Retinal pigment epithelial cell (primary cell): ENCODE results near the gene ADARB2.

Source experiments
- DNase-seq: peaks from one replicate; pipeline ENCODE4 v3.0.0-alpha.2; 2010; ENCODE audit warnings: low read depth
- H3K4me3 ChIP-seq: 2 replicates; pipeline ENCODE4 v1.5.1; 2011; ENCODE audit warnings: mild to moderate bottlenecking, low read length, control low read depth, moderate library complexity
- CTCF ChIP-seq: conservative IDR thresholded peaks from 2 replicates; pipeline ENCODE4 v1.5.1; 2011; ENCODE audit warnings: low read depth, low read length, control low read depth, inconsistent platforms

The ADARB2 gene

GRCh38 chr10:1643161-1643907, 94.0 kb downstream of the ADARB2 start:
- TF ChIP-seq CTCF: no peak
- no peak overlapping the region for H3K4me3 ChIP-seq
- no peak for DNase-seq

- H3K4me3 ChIP-seq: no peak overlapping the region
- TF ChIP-seq CTCF: no peak
- no peak for DNase-seq
Measured at GRCh38 chr10:1642600-1643160, 94.6 kb downstream of the ADARB2 start.

- no peak for DNase-seq
Measured at GRCh38 chr10:1641402-1641801, 95.9 kb downstream of the ADARB2 start.

GRCh38 chr10:1638889-1639419, 98.4 kb downstream of the ADARB2 start:
- TF ChIP-seq CTCF: no peak
- H3K4me3 ChIP-seq: no peak overlapping the region
- DNase-seq: no peak

More at GRCh38 chr10:1641402-1641801, 95.9 kb downstream of the ADARB2 start:
- no peak overlapping the region for H3K4me3 ChIP-seq
- no peak for TF ChIP-seq CTCF

GRCh38 chr10:1635340-1635739, 102.0 kb downstream of the ADARB2 start:
- TF ChIP-seq CTCF: no peak
- no peak for DNase-seq
- no peak overlapping the region for H3K4me3 ChIP-seq

GRCh38 chr10:1634239-1634638, 103.1 kb downstream of the ADARB2 start:
- no peak overlapping the region for H3K4me3 ChIP-seq
- DNase-seq: no peak
- no peak for TF ChIP-seq CTCF

GRCh38 chr10:1633783-1634182, 103.5 kb downstream of the ADARB2 start:
- DNase-seq: no peak
- H3K4me3 ChIP-seq: no peak overlapping the region
- TF ChIP-seq CTCF: no peak
